Measurements from ENCODE around the gene PPP3R1. TPM values are rescaled to one million over a fixed set of nuclear protein-coding genes. Genes with fewer than 3 reads are reported as not detected.
A peak's percentile ranks its signal among the peaks of the same experiment; 100 is the strongest.

The PPP3R1 gene
- polyA plus RNA-seq, 1 donor: 43.9 TPM

- H3K27me3 ChIP-seq (ENCODE audit: control insufficient read depth, insufficient read depth, low read length): no peaks in the 10 kb centered on the region
- peaks cover 11% of the 10 kb centered on the region for H3K4me1 ChIP-seq (ENCODE audit: control insufficient read depth, insufficient read depth, low read length)
- H3K27ac ChIP-seq (ENCODE audit: low read length): no peak overlapping the region
- no peaks in the 10 kb centered on the region for H3K9me3 ChIP-seq (ENCODE audit: control insufficient read depth, low read depth, low read length)
- no peak overlapping the region for H3K4me3 ChIP-seq (ENCODE audit: low read length)
- peak in 1 of 2 donors; percentile 14 for DNase-seq
- 80% methylated on average over 1 of the region's 3 CpGs for WGBS (ENCODE audit: insufficient coverage, low lambda C conversion rate)
- peaks cover 3% of the 10 kb centered on the region for H3K36me3 ChIP-seq (ENCODE audit: control insufficient read depth, insufficient read depth, low read length)
Measured at GRCh38 chr2:68248361-68248760, 4.0 kb downstream of the PPP3R1 start.

- Histone ChIP-seq H3K36me3 (ENCODE audit: control insufficient read depth, insufficient read depth, low read length) (peaks cover 3% of the 10 kb centered on the region), H3K4me1 (ENCODE audit: control insufficient read depth, insufficient read depth, low read length) (peaks cover 11% of the 10 kb centered on the region)
- WGBS (ENCODE audit: insufficient coverage, low lambda C conversion rate): no CpG with 5 or more reads among the region's 1 CpG
Measured at GRCh38 chr2:68246396-68246795, 5.9 kb downstream of the PPP3R1 start.

GRCh38 chr2:68245672-68246071, 6.7 kb downstream of the PPP3R1 start:
- Histone ChIP-seq H3K4me1 (ENCODE audit: control insufficient read depth, insufficient read depth, low read length) (peaks cover 11% of the 10 kb centered on the region), H3K36me3 (ENCODE audit: control insufficient read depth, insufficient read depth, low read length) (peaks cover 3% of the 10 kb centered on the region), H3K9me3 (ENCODE audit: control insufficient read depth, low read depth, low read length) (no peaks in the 10 kb centered on the region), H3K4me3 (ENCODE audit: low read length) (no peak overlapping the region), H3K27me3 (ENCODE audit: control insufficient read depth, insufficient read depth, low read length) (no peaks in the 10 kb centered on the region), H3K27ac (ENCODE audit: low read length) (no peak overlapping the region)
- no peak for DNase-seq

More at GRCh38 chr2:68246396-68246795, 5.9 kb downstream of the PPP3R1 start:
- H3K27me3 ChIP-seq (ENCODE audit: control insufficient read depth, insufficient read depth, low read length): no peaks in the 10 kb centered on the region
- no peaks in the 10 kb centered on the region for H3K9me3 ChIP-seq (ENCODE audit: control insufficient read depth, low read depth, low read length)
- H3K4me3 ChIP-seq (ENCODE audit: low read length): no peak overlapping the region
- no peak overlapping the region for H3K27ac ChIP-seq (ENCODE audit: low read length)
- no peak for DNase-seq

GRCh38 chr2:68245066-68245465, 7.3 kb downstream of the PPP3R1 start:
- Histone ChIP-seq H3K4me3 (ENCODE audit: low read length) (no peak overlapping the region), H3K27me3 (ENCODE audit: control insufficient read depth, insufficient read depth, low read length) (no peaks in the 10 kb centered on the region), H3K36me3 (ENCODE audit: control insufficient read depth, insufficient read depth, low read length) (peaks cover 3% of the 10 kb centered on the region), H3K27ac (ENCODE audit: low read length) (no peak overlapping the region), H3K9me3 (ENCODE audit: control insufficient read depth, low read depth, low read length) (no peaks in the 10 kb centered on the region), H3K4me1 (ENCODE audit: control insufficient read depth, insufficient read depth, low read length) (peaks cover 10% of the 10 kb centered on the region)
- DNase-seq: no peak
- 100% methylated on average over 2 of the region's 4 CpGs for WGBS (ENCODE audit: insufficient coverage, low lambda C conversion rate)

- no peak overlapping the region for H3K27ac ChIP-seq (ENCODE audit: low read length)
- peaks cover 3% of the 10 kb centered on the region for H3K36me3 ChIP-seq (ENCODE audit: control insufficient read depth, insufficient read depth, low read length)
- no peaks in the 10 kb centered on the region for H3K9me3 ChIP-seq (ENCODE audit: control insufficient read depth, low read depth, low read length)
- H3K4me1 ChIP-seq (ENCODE audit: control insufficient read depth, insufficient read depth, low read length): peaks cover 6% of the 10 kb centered on the region
- no peak for DNase-seq
- H3K4me3 ChIP-seq (ENCODE audit: low read length): no peak overlapping the region
- H3K27me3 ChIP-seq (ENCODE audit: control insufficient read depth, insufficient read depth, low read length): no peaks in the 10 kb centered on the region
- WGBS (ENCODE audit: insufficient coverage, low lambda C conversion rate): 94% methylated on average over 2 of the region's 2 CpGs
Measured at GRCh38 chr2:68244456-68244855, 7.9 kb downstream of the PPP3R1 start.

- no peak overlapping the region for H3K4me3 ChIP-seq (ENCODE audit: low read length)
- H3K27me3 ChIP-seq (ENCODE audit: control insufficient read depth, insufficient read depth, low read length): no peaks in the 10 kb centered on the region
- no peaks in the 10 kb centered on the region for H3K9me3 ChIP-seq (ENCODE audit: control insufficient read depth, low read depth, low read length)
- peaks cover 3% of the 10 kb centered on the region for H3K36me3 ChIP-seq (ENCODE audit: control insufficient read depth, insufficient read depth, low read length)
- no peaks in the 10 kb centered on the region for H3K4me1 ChIP-seq (ENCODE audit: control insufficient read depth, insufficient read depth, low read length)
- no peak overlapping the region for H3K27ac ChIP-seq (ENCODE audit: low read length)
- WGBS (ENCODE audit: insufficient coverage, low lambda C conversion rate): 100% methylated on average over 1 of the region's 2 CpGs
- DNase-seq: no peak
Measured at GRCh38 chr2:68241732-68242131, 10.6 kb downstream of the PPP3R1 start.

- H3K4me3 ChIP-seq (ENCODE audit: low read length): no peak overlapping the region
- no peak for DNase-seq
- H3K27ac ChIP-seq (ENCODE audit: low read length): no peak overlapping the region
- WGBS (ENCODE audit: insufficient coverage, low lambda C conversion rate): 83% methylated on average over 2 of the region's 4 CpGs
- no peaks in the 10 kb centered on the region for H3K9me3 ChIP-seq (ENCODE audit: control insufficient read depth, low read depth, low read length)
- H3K36me3 ChIP-seq (ENCODE audit: control insufficient read depth, insufficient read depth, low read length): peaks cover 3% of the 10 kb centered on the region
- H3K27me3 ChIP-seq (ENCODE audit: control insufficient read depth, insufficient read depth, low read length): no peaks in the 10 kb centered on the region
- no peaks in the 10 kb centered on the region for H3K4me1 ChIP-seq (ENCODE audit: control insufficient read depth, insufficient read depth, low read length)
Measured at GRCh38 chr2:68240446-68240845, 11.9 kb downstream of the PPP3R1 start.

GRCh38 chr2:68238955-68239822, 13.1 kb downstream of the PPP3R1 start:
- Histone ChIP-seq H3K36me3 (ENCODE audit: control insufficient read depth, insufficient read depth, low read length) (no peaks in the 10 kb centered on the region), H3K4me3 (ENCODE audit: low read length) (no peak overlapping the region), H3K27me3 (ENCODE audit: control insufficient read depth, insufficient read depth, low read length) (no peaks in the 10 kb centered on the region), H3K9me3 (ENCODE audit: control insufficient read depth, low read depth, low read length) (no peaks in the 10 kb centered on the region), H3K4me1 (ENCODE audit: control insufficient read depth, insufficient read depth, low read length) (no peaks in the 10 kb centered on the region), H3K27ac (ENCODE audit: low read length) (no peak overlapping the region)
- no peak for DNase-seq
- WGBS (ENCODE audit: insufficient coverage, low lambda C conversion rate): 85% methylated on average over 2 of the region's 6 CpGs

GRCh38 chr2:68237976-68238580, 14.3 kb downstream of the PPP3R1 start:
- Histone ChIP-seq H3K4me1 (ENCODE audit: control insufficient read depth, insufficient read depth, low read length) (no peaks in the 10 kb centered on the region), H3K9me3 (ENCODE audit: control insufficient read depth, low read depth, low read length) (no peaks in the 10 kb centered on the region), H3K4me3 (ENCODE audit: low read length) (no peak overlapping the region), H3K36me3 (ENCODE audit: control insufficient read depth, insufficient read depth, low read length) (no peaks in the 10 kb centered on the region), H3K27me3 (ENCODE audit: control insufficient read depth, insufficient read depth, low read length) (no peaks in the 10 kb centered on the region), H3K27ac (ENCODE audit: low read length) (no peak overlapping the region)
- 63% methylated on average over 2 of the region's 4 CpGs for WGBS (ENCODE audit: insufficient coverage, low lambda C conversion rate)
- no peak for DNase-seq

GRCh38 chr2:68237404-68237803, 14.9 kb downstream of the PPP3R1 start:
- Histone ChIP-seq H3K4me1 (ENCODE audit: control insufficient read depth, insufficient read depth, low read length) (no peaks in the 10 kb centered on the region), H3K36me3 (ENCODE audit: control insufficient read depth, insufficient read depth, low read length) (no peaks in the 10 kb centered on the region), H3K27ac (ENCODE audit: low read length) (no peak overlapping the region), H3K27me3 (ENCODE audit: control insufficient read depth, insufficient read depth, low read length) (no peaks in the 10 kb centered on the region), H3K4me3 (ENCODE audit: low read length) (no peak overlapping the region), H3K9me3 (ENCODE audit: control insufficient read depth, low read depth, low read length) (no peaks in the 10 kb centered on the region)
- WGBS (ENCODE audit: insufficient coverage, low lambda C conversion rate): no CpG with 5 or more reads among the region's 2 CpGs
- DNase-seq: no peak

- no peak for DNase-seq
- H3K9me3 ChIP-seq (ENCODE audit: control insufficient read depth, low read depth, low read length): no peaks in the 10 kb centered on the region
- H3K4me1 ChIP-seq (ENCODE audit: control insufficient read depth, insufficient read depth, low read length): no peaks in the 10 kb centered on the region
- H3K4me3 ChIP-seq (ENCODE audit: low read length): no peak overlapping the region
- H3K36me3 ChIP-seq (ENCODE audit: control insufficient read depth, insufficient read depth, low read length): no peaks in the 10 kb centered on the region
- H3K27me3 ChIP-seq (ENCODE audit: control insufficient read depth, insufficient read depth, low read length): no peaks in the 10 kb centered on the region
- no peak overlapping the region for H3K27ac ChIP-seq (ENCODE audit: low read length)
Measured at GRCh38 chr2:68236876-68237275, 15.5 kb downstream of the PPP3R1 start.

Data from large intestine (tissue), 3 donors.